CD4-positive, CD25-positive, alpha-beta regulatory T cell (primary cell): ENCODE data around the gene MB21D2. TPM values are rescaled to one million over a fixed set of nuclear protein-coding genes. Genes with fewer than 3 reads are reported as not detected.

Experiments
- ATAC-seq, 2 donors: fragments of 150-1000 bp; cut with Tn5 transposase; one replicate each; pipeline ENCODE4 v1.10.0; 2021; ENCODE audit warnings: low read depth in 2 of 2, moderate number of reproducible peaks in 2 of 2, moderate library complexity in 1 of 2
- DNase-seq, 3 donors: peaks; one replicate each; pipeline versions ENCODE4 v3.0.0 to v3.0.0-alpha.2; 2012 to 2022; ENCODE audit warnings: mixed read lengths in 1 of 3
- H3K27ac ChIP-seq: one replicate; pipeline ENCODE4 v1.7.0; 2013; ENCODE audit warnings: mild to moderate bottlenecking, low read length; ENCODE audit not compliant: insufficient read depth, poor library complexity, severe bottlenecking
- H3K27me3 ChIP-seq: one replicate; pipeline ENCODE4 v1.7.0; 2013; ENCODE audit warnings: low read length; ENCODE audit not compliant: control insufficient read depth, insufficient read depth
- H3K36me3 ChIP-seq: one replicate; pipeline ENCODE4 v1.7.0; 2013; ENCODE audit warnings: mild to moderate bottlenecking, low read length, moderate library complexity; ENCODE audit not compliant: control insufficient read depth, insufficient read depth
- H3K4me1 ChIP-seq: 2 replicates; pipeline ENCODE4 v1.7.0; 2013; ENCODE audit warnings: mild to moderate bottlenecking, low read length; ENCODE audit not compliant: insufficient read depth, control insufficient read depth, poor library complexity, severe bottlenecking
- H3K4me3 ChIP-seq: one replicate; pipeline ENCODE4 v1.7.0; 2013; ENCODE audit warnings: low read depth, mild to moderate bottlenecking, low read length, moderate library complexity
- H3K9me3 ChIP-seq, 2 experiments: 1 replicate in 1 of 2; 2 replicates in 1 of 2; pipeline ENCODE4 v1.7.0; 2013; ENCODE audit warnings: low read length in 2 of 2, mild to moderate bottlenecking in 1 of 2, moderate library complexity in 1 of 2; ENCODE audit not compliant: control insufficient read depth in 2 of 2
- H3K27ac Mint-ChIP-seq, 3 donors: one replicate each; pipeline ENCODE4 v1.8.0; 2020 to 2022; ENCODE audit warnings: mild to moderate bottlenecking in 3 of 3, mixed read lengths in 3 of 3, moderate library complexity in 2 of 3
- H3K27me3 Mint-ChIP-seq: one replicate; pipeline ENCODE4 v1.8.0; 2022; ENCODE audit warnings: mild to moderate bottlenecking, mixed read lengths
- H3K36me3 Mint-ChIP-seq: one replicate; pipeline ENCODE4 v1.8.0; 2020; ENCODE audit warnings: mixed read lengths
- H3K4me1 Mint-ChIP-seq, 4 donors: one replicate each; pipeline ENCODE4 v1.8.0; 2020 to 2022; ENCODE audit warnings: mixed read lengths in 4 of 4, mild to moderate bottlenecking in 1 of 4
- H3K4me3 Mint-ChIP-seq, 4 donors: one replicate each; pipeline ENCODE4 v1.8.0; 2020 to 2022; ENCODE audit warnings: mild to moderate bottlenecking in 4 of 4, mixed read lengths in 4 of 4, moderate library complexity in 3 of 4
- H3K9me3 Mint-ChIP-seq, 7 donors: one replicate each; pipeline ENCODE4 v1.8.0; 2020 to 2022; ENCODE audit warnings: mixed read lengths in 7 of 7, mild to moderate bottlenecking in 3 of 7, moderate library complexity in 2 of 7
- polyA plus RNA-seq, 4 donors: library from polyadenylated mRNA; unstranded; fragments of 300-500 nt; fragmentation: Illumina TruSeq; gene quantifications; one replicate each; pipeline ENCODE4 v1.2.3, GENCODE V29; 2021
- total RNA-seq: library from RNA; stranded (reverse); gene quantifications from one replicate; pipeline ENCODE4 v1.2.3, GENCODE V29; 2022

The MB21D2 gene
- total and polyA plus RNA-seq, 5 donors from 2014 or later, result 2.6 to 10.8 (median 3.3) TPM

- Histone ChIP-seq H3K4me3 (no peak overlapping the region), H3K27me3 (no peaks in the 10 kb centered on the region), H3K36me3 (no peaks in the 10 kb centered on the region), H3K27ac (no peak overlapping the region), H3K4me1 (no peaks in the 10 kb centered on the region), H3K9me3 (no peaks in the 10 kb centered on the region)
- ATAC-seq (no peak), DNase-seq (no peak)
- no peaks in the 10 kb centered on the region for H3K27me3 Mint-ChIP-seq
- no peak overlapping the region for H3K4me3 Mint-ChIP-seq
- H3K36me3 Mint-ChIP-seq, result no peaks in the 10 kb centered on the region
- H3K9me3 Mint-ChIP-seq, result no peaks in the 10 kb centered on the region
- H3K4me1 Mint-ChIP-seq, result peaks cover 0 to 14% (median 7%) of the 10 kb centered on the region in 4 donors
- no peak overlapping the region for H3K27ac Mint-ChIP-seq
Measured at GRCh38 chr3:192844836-192845525, 72.7 kb downstream of the MB21D2 start.

GRCh38 chr3:192844486-192844765 lies 73.2 kb downstream of the MB21D2 start:
- no peak overlapping the region for H3K27ac ChIP-seq
- peaks cover 0 to 14% (median 7%) of the 10 kb centered on the region in 4 donors for H3K4me1 Mint-ChIP-seq
- H3K36me3 Mint-ChIP-seq, result no peaks in the 10 kb centered on the region
- H3K27me3 ChIP-seq, result no peaks in the 10 kb centered on the region
- no peak overlapping the region for H3K27ac Mint-ChIP-seq
- no peaks in the 10 kb centered on the region for H3K4me1 ChIP-seq
- H3K9me3 Mint-ChIP-seq, result no peaks in the 10 kb centered on the region
- no peaks in the 10 kb centered on the region for H3K27me3 Mint-ChIP-seq
- no peaks in the 10 kb centered on the region for H3K36me3 ChIP-seq
- H3K9me3 ChIP-seq, result no peaks in the 10 kb centered on the region
- no peak overlapping the region for H3K4me3 Mint-ChIP-seq
- ATAC-seq, result no peak
- DNase-seq, result no peak
- H3K4me3 ChIP-seq, result no peak overlapping the region

GRCh38 chr3:192843723-192844485 lies 73.8 kb downstream of the MB21D2 start:
- no peaks in the 10 kb centered on the region for H3K9me3 Mint-ChIP-seq
- DNase-seq (no peak), ATAC-seq (no peak)
- Histone ChIP-seq H3K4me1 (no peaks in the 10 kb centered on the region), H3K27me3 (no peaks in the 10 kb centered on the region), H3K9me3 (no peaks in the 10 kb centered on the region), H3K27ac (no peak overlapping the region), H3K36me3 (no peaks in the 10 kb centered on the region), H3K4me3 (no peak overlapping the region)
- no peak overlapping the region for H3K27ac Mint-ChIP-seq
- peaks cover 0 to 14% (median 10%) of the 10 kb centered on the region in 4 donors for H3K4me1 Mint-ChIP-seq
- no peaks in the 10 kb centered on the region for H3K36me3 Mint-ChIP-seq
- no peak overlapping the region for H3K4me3 Mint-ChIP-seq
- H3K27me3 Mint-ChIP-seq, result no peaks in the 10 kb centered on the region

GRCh38 chr3:192843119-192843518 lies 74.5 kb downstream of the MB21D2 start:
- DNase-seq, result no peak
- H3K27me3 Mint-ChIP-seq, result no peaks in the 10 kb centered on the region
- no peak overlapping the region for H3K4me3 ChIP-seq
- ATAC-seq, result no peak
- H3K36me3 ChIP-seq, result no peaks in the 10 kb centered on the region
- H3K4me3 Mint-ChIP-seq, result no peak overlapping the region
- H3K27ac Mint-ChIP-seq, result no peak overlapping the region
- H3K36me3 Mint-ChIP-seq, result no peaks in the 10 kb centered on the region
- H3K9me3 Mint-ChIP-seq, result no peaks in the 10 kb centered on the region
- no peaks in the 10 kb centered on the region for H3K27me3 ChIP-seq
- no peak overlapping the region for H3K27ac ChIP-seq
- peaks cover 2% of the 10 kb centered on the region for H3K4me1 ChIP-seq
- peaks cover 0 to 16% (median 12%) of the 10 kb centered on the region in 4 donors for H3K4me1 Mint-ChIP-seq
- H3K9me3 ChIP-seq, result no peaks in the 10 kb centered on the region

GRCh38 chr3:192842711-192843110 lies 74.9 kb downstream of the MB21D2 start:
- Histone ChIP-seq H3K27ac (no peak overlapping the region), H3K27me3 (no peaks in the 10 kb centered on the region), H3K9me3 (no peaks in the 10 kb centered on the region), H3K4me3 (no peak overlapping the region), H3K36me3 (no peaks in the 10 kb centered on the region), H3K4me1 (peaks cover 4% of the 10 kb centered on the region)
- Mint-ChIP-seq H3K4me3 (no peak overlapping the region), H3K27me3 (no peaks in the 10 kb centered on the region), H3K36me3 (no peaks in the 10 kb centered on the region), H3K4me1 (peaks cover 0 to 16% (median 14%) of the 10 kb centered on the region in 4 donors), H3K9me3 (no peaks in the 10 kb centered on the region), H3K27ac (no peak overlapping the region)
- no peak for DNase-seq
- ATAC-seq, result no peak

GRCh38 chr3:192842138-192842537 lies 75.5 kb downstream of the MB21D2 start:
- ATAC-seq, result no peak
- no peaks in the 10 kb centered on the region for H3K36me3 ChIP-seq
- peaks cover 4% of the 10 kb centered on the region for H3K4me1 ChIP-seq
- no peak overlapping the region for H3K4me3 ChIP-seq
- H3K9me3 Mint-ChIP-seq, result no peaks in the 10 kb centered on the region
- peaks cover 0 to 18% (median 13%) of the 10 kb centered on the region in 4 donors for H3K4me1 Mint-ChIP-seq
- H3K27ac Mint-ChIP-seq, result peak overlapping the region in 1 of 3 donors; percentile 5
- no peaks in the 10 kb centered on the region for H3K36me3 Mint-ChIP-seq
- no peak overlapping the region for H3K27ac ChIP-seq
- H3K27me3 Mint-ChIP-seq, result no peaks in the 10 kb centered on the region
- no peaks in the 10 kb centered on the region for H3K27me3 ChIP-seq
- no peaks in the 10 kb centered on the region for H3K9me3 ChIP-seq
- DNase-seq, result no peak
- H3K4me3 Mint-ChIP-seq, result no peak overlapping the region

GRCh38 chr3:192841428-192841827 lies 76.2 kb downstream of the MB21D2 start:
- Mint-ChIP-seq H3K4me1 (peaks cover 0 to 16% (median 12%) of the 10 kb centered on the region in 4 donors), H3K9me3 (no peaks in the 10 kb centered on the region), H3K27ac (no peak overlapping the region), H3K27me3 (no peaks in the 10 kb centered on the region), H3K36me3 (no peaks in the 10 kb centered on the region), H3K4me3 (no peak overlapping the region)
- no peak for DNase-seq
- no peaks in the 10 kb centered on the region for H3K9me3 ChIP-seq
- peaks cover 4% of the 10 kb centered on the region for H3K4me1 ChIP-seq
- no peak overlapping the region for H3K4me3 ChIP-seq
- no peak for ATAC-seq
- H3K27me3 ChIP-seq, result no peaks in the 10 kb centered on the region
- no peak overlapping the region for H3K27ac ChIP-seq
- H3K36me3 ChIP-seq, result no peaks in the 10 kb centered on the region
